RWPE1 (cell line): ENCODE data around the gene CTPS1.

Source experiments
- CTCF ChIA-PET: fragments of 350-600 bp; sonication (Branson Sonifier 250); formaldehyde crosslinking; extraction: SDS; loops from one replicate; lab custom pipeline; 2021; lab: Yijun Ruan, JAX
- POLR2A ChIA-PET: fragments of 400-600 bp; formaldehyde crosslinking; extraction: SDS; loops from one replicate; lab custom pipeline; 2020; ENCODE audit warnings: antibody characterized with exemption; ENCODE audit not compliant: low non-redundant PET; lab: Yijun Ruan, JAX
- DNase-seq: peaks from one replicate; pipeline ENCODE4 v3.0.0; 2012; ENCODE audit warnings: low spot score
- H3K27ac ChIP-seq: fragments of 450-650 bp; 2 replicates; pipeline ENCODE4 v1.5.1; 2017
- CTCF ChIP-seq: fragments of 450-650 bp; conservative IDR thresholded peaks from 2 replicates; pipeline ENCODE4 v1.5.1; 2017; ENCODE audit warnings: low read depth, mild to moderate bottlenecking

The CTPS1 gene

GRCh38 chr1:40997096-40997495 lies 17.6 kb downstream of the CTPS1 start:
- TF ChIP-seq CTCF = no peak
- CTCF ChIA-PET = no interaction called here
- POLR2A ChIA-PET = no interaction called here
- H3K27ac ChIP-seq = no peak overlapping the region
- no peak for DNase-seq

- CTCF ChIA-PET = no interaction called here
- no peak overlapping the region for H3K27ac ChIP-seq
- TF ChIP-seq CTCF = no peak
- POLR2A ChIA-PET = no interaction called here
- DNase-seq = no peak
Measured at GRCh38 chr1:40998668-40999067, 19.2 kb downstream of the CTPS1 start.

GRCh38 chr1:41003127-41003639 lies 23.7 kb downstream of the CTPS1 start:
- ChIA-PET CTCF (interaction anchor here (0.7 to 1.9 kb wide), 7 partner anchors 8 to 1596 kb away, joined by 3 to 5 read pairs (median 5); no protein-coding TSS in a partner anchor), POLR2A (interaction anchor here (0.8 to 0.9 kb wide), 2 partner anchors 23 to 125 kb away, joined by 3 to 5 read pairs; no protein-coding TSS in a partner anchor)
- peak overlapping the region; percentile 80 for H3K27ac ChIP-seq
- TF ChIP-seq CTCF = no peak
- DNase-seq = no peak

GRCh38 chr1:41003640-41004220 lies 24.2 kb downstream of the CTPS1 start:
- H3K27ac ChIP-seq = peak overlapping the region; percentile 80
- POLR2A ChIA-PET = interaction anchor here (0.8 to 0.9 kb wide), 2 partner anchors 24 to 126 kb away, joined by 3 to 5 read pairs; no protein-coding TSS in a partner anchor
- CTCF ChIA-PET = interaction anchor here (0.5 to 1.9 kb wide), 8 partner anchors 8 to 1595 kb away, joined by 3 to 5 read pairs (median 4); no protein-coding TSS in a partner anchor
- peak; percentile 96 for DNase-seq
- peak; percentile 75 for TF ChIP-seq CTCF

- no peak for DNase-seq
- no peak for TF ChIP-seq CTCF
- ChIA-PET CTCF (no interaction called here), POLR2A (no interaction called here)
- H3K27ac ChIP-seq = peak overlapping the region; percentile 95
Measured at GRCh38 chr1:41005876-41006275, 26.4 kb downstream of the CTPS1 start.

- H3K27ac ChIP-seq = peak overlapping the region; percentile 95
- DNase-seq = peak; percentile 94
- CTCF ChIA-PET = no interaction called here
- POLR2A ChIA-PET = interaction anchor here (0.6 kb wide), 2 partner anchors 189 to 470 kb away, joined by 3 read pairs; no protein-coding TSS in a partner anchor
- no peak for TF ChIP-seq CTCF
Measured at GRCh38 chr1:41006942-41007865, 27.7 kb downstream of the CTPS1 start.
